Measurements from ENCODE around the gene SMYD3. TPM values are rescaled to one million over a fixed set of nuclear protein-coding genes. Genes with fewer than 3 reads are reported as not detected.

SMYD3 gene
- total and polyA plus RNA-seq, 2 of the 4 experiments (the other 2 are of a cell fraction): 26.5 to 37.6 TPM

- intact Hi-C loops (cut with micrococcal nuclease) (loop anchor here (10.0 kb wide), 1 partner anchor 343 kb away; no protein-coding TSS in a partner anchor), dilution Hi-C loops (cut with HindIII; ENCODE audit: low sequenced_read_pairs, unreplicated experiment) (no loop called here)
- H3K9ac ChIP-seq (ENCODE audit: low read depth, low read length): no peak overlapping the region
Observed at GRCh38 chr1:246121533-246121932, 385.5 kb downstream of the SMYD3 start.

More at GRCh38 chr1:246121533-246121932, 385.5 kb downstream of the SMYD3 start:
- Histone ChIP-seq H3K4me1 (ENCODE audit: control insufficient read depth, insufficient read depth, low read length) (no peaks in the 10 kb centered on the region), H3K23ac (ENCODE audit: low read depth, low read length) (no peak overlapping the region), H2BK5ac (ENCODE audit: low read depth, low read length, poor library complexity, severe bottlenecking) (no peak overlapping the region), H4K8ac (ENCODE audit: low read depth in 2 of 2, low read length in 2 of 2) (no peak overlapping the region), H3K4me2 (ENCODE audit: low read depth, low read length) (no peak overlapping the region), H4K5ac (ENCODE audit: low read depth, low read length) (no peak overlapping the region), H2AK5ac (ENCODE audit: low read depth, low read length) (no peak overlapping the region), H3K4ac (ENCODE audit: low read depth, low read length) (no peak overlapping the region), H3K14ac (replicated peaks; ENCODE audit: low read depth, low read length) (no peak overlapping the region), H2BK15ac (ENCODE audit: low read depth, low read length) (no peak overlapping the region), H3K9me1 (ENCODE audit: insufficient read depth, low read length) (no peaks in the 10 kb centered on the region), H2BK120ac (ENCODE audit: low read depth, low read length) (no peak overlapping the region), H3K27ac (ENCODE audit: insufficient read depth, low read length) (no peak overlapping the region), H4K91ac (ENCODE audit: insufficient read depth, low read depth, low read length) (no peak overlapping the region), H3K9me3 (ENCODE audit: control insufficient read depth, insufficient read depth, low read length) (no peaks in the 10 kb centered on the region), H3K56ac (ENCODE audit: extremely low read depth, insufficient read depth, low read length) (no peak overlapping the region), H3K27me3 (ENCODE audit: control insufficient read depth, insufficient read depth, low read length) (no peaks in the 10 kb centered on the region), H4K20me1 (ENCODE audit: insufficient read depth, low read length) (no peaks in the 10 kb centered on the region), H3K4me3 (ENCODE audit: insufficient read depth, low read depth, low read length) (no peak overlapping the region), H3K36me3 (ENCODE audit: control insufficient read depth, insufficient read depth, low read length) (no peaks in the 10 kb centered on the region), H2BK20ac (ENCODE audit: low read depth, low read length) (no peak overlapping the region), H2AFZ (replicated peaks; ENCODE audit: low read length, poor library complexity) (no peak overlapping the region), H3K18ac (ENCODE audit: low read depth, low read length) (no peak overlapping the region), H3K79me1 (ENCODE audit: low read depth in 1 of 2, low read length in 2 of 2) (no peaks in the 10 kb centered on the region), H2AK9ac (replicated peaks; ENCODE audit: low read depth, low read length, poor library complexity) (no peak overlapping the region)
- POLR2A ChIA-PET (ENCODE audit: unreplicated experiment): no interaction called here
- CTCF ChIA-PET: interaction anchor here (0.6 kb wide), 1 partner anchor 10 kb away, joined by 3 read pairs; no protein-coding TSS in a partner anchor
- DNase-seq: peak; percentile 28
- no peak for ATAC-seq (ENCODE audit: low read depth)
- in situ Hi-C loops (cut with MboI; ENCODE audit: low sequenced_read_pairs): no loop called here
- no CpG with 5 or more reads among the region's 4 CpGs for WGBS, 2 experiments (ENCODE audit: extremely low coverage in 2 of 2, insufficient read length in 1 of 2)
- TF ChIP-seq ELK1 (IDR thresholded peaks at IDR 0.05; ENCODE audit: borderline replicate concordance, low read depth, low read length) (no peak), MAFK (IDR thresholded peaks at IDR 0.05; ENCODE audit: low read depth, low read length) (no peak), MXI1 (IDR thresholded peaks at IDR 0.05; ENCODE audit: borderline replicate concordance, low read depth, low read length) (no peak), RFX5 (IDR thresholded peaks at IDR 0.05; ENCODE audit: low read depth, low read length) (no peak), NFE2L2 (IDR thresholded peaks at IDR 0.05; ENCODE audit: low read depth, low read length) (no peak), CTCF (conservative IDR thresholded peaks at IDR 0.05; ENCODE audit: low read depth, low read length) (no peak), BHLHE40 (IDR thresholded peaks at IDR 0.05; ENCODE audit: low read depth, low read length) (no peak), CHD1 (IDR thresholded peaks at IDR 0.05; ENCODE audit: low read depth, low read length) (no peak), RAD21 (IDR thresholded peaks at IDR 0.05; ENCODE audit: low read length) (no peak), POLR2A (IDR thresholded peaks at IDR 0.05; ENCODE audit: low read depth, low read length) (no peak), SMC3 (IDR thresholded peaks at IDR 0.05; ENCODE audit: low read depth, low read length) (no peak), FOS (IDR thresholded peaks at IDR 0.05; ENCODE audit: low read depth, low read length) (no peak)
- TF ChIP-seq, protein P1, sequence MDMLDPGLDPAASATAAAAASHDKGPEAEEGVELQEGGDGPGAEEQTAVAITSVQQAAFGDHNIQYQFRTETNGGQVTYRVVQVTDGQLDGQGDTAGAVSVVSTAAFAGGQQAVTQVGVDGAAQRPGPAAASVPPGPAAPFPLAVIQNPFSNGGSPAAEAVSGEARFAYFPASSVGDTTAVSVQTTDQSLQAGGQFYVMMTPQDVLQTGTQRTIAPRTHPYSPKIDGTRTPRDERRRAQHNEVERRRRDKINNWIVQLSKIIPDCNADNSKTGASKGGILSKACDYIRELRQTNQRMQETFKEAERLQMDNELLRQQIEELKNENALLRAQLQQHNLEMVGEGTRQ (IDR thresholded peaks at IDR 0.05; ENCODE audit: low read depth, low read length): no peak
- no TSS peak for BruUV-seq (replicated peaks)
